Testis (tissue), 2 donors: ENCODE results near the gene NRXN3.

Experiments
- CTCF ChIP-seq, 3 experiments: fragments of 450-650 bp in 2 of 3; fragments of 200-600 bp in 1 of 3; sonication (generic) in 1 of 3; IDR thresholded peaks; one replicate each; pipeline ENCODE4 v1.5.1; 2016 to 2019; ENCODE audit warnings: antibody characterized with exemption in 3 of 3, mild to moderate bottlenecking in 2 of 3, moderate library complexity in 1 of 3
- POLR2A ChIP-seq: fragments of 450-650 bp; IDR thresholded peaks from one replicate; pipeline ENCODE4 v1.6.1; 2017; ENCODE audit warnings: antibody characterized with exemption, mild to moderate bottlenecking, moderate library complexity

DNA sequence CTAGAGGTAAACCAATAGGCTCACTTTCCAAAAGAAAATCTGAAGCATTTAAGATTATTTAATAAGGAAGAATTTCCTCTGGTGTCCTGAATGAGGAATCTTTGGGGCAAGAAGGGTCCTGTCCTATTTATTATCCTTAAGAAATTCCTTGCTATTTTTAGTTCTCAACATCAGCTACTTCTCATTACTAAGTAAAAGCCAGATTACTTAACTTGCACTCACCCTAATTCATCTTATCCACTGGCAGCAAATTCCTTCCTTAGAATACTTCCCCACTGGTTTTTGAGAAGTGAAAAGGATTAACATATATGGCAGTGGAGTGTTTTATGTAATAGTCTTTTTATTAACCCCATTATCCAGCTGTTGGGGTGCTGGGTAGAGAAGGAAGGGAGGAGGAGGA lies 1273.4 kb downstream of the NRXN3 start:
- TF ChIP-seq CTCF (IDR thresholded peaks at IDR 0.05) (no peak), POLR2A (no peak)
